Body of pancreas (tissue), 4 donors: Measurements from ENCODE around the gene TRPM3. TPM values are rescaled to one million over a fixed set of nuclear protein-coding genes. Genes with fewer than 3 reads are reported as not detected.

Source experiments
- ATAC-seq: fragments of 150-250 bp; one replicate; pipeline ENCODE4 v1.9.1; 2016
- DNase-seq, 4 donors: peaks; one replicate each; pipeline ENCODE4 v3.0.0-alpha.2; 2019
- H3K27ac ChIP-seq, 4 donors: fragments of 200-600 bp; sonication (generic); 1 replicate in 3 of 4; 2 replicates in 1 of 4; pipeline versions ENCODE4 v1.5.1 to v1.6.1; 2016 to 2019; ENCODE audit warnings: mild to moderate bottlenecking in 1 of 4, mixed read lengths in 1 of 4, moderate library complexity in 1 of 4
- H3K27me3 ChIP-seq, 2 donors: fragments of 200-600 bp; sonication (generic); one replicate each; pipeline ENCODE4 v1.6.0; 2016; ENCODE audit warnings: mild to moderate bottlenecking in 1 of 2
- H3K36me3 ChIP-seq, 2 donors: fragments of 200-600 bp; sonication (generic); replicated peaks in 1 of 2; 2 replicates each; pipeline ENCODE4 v1.5.1; 2016; ENCODE audit warnings: low read depth in 2 of 2; ENCODE audit not compliant: insufficient read depth in 1 of 2
- H3K4me1 ChIP-seq: fragments of 200-600 bp; sonication (generic); one replicate; pipeline ENCODE4 v1.6.0; 2016
- H3K4me3 ChIP-seq, 2 donors: fragments of 200-600 bp; sonication (generic); 1 replicate in 1 of 2; 2 replicates in 1 of 2; pipeline ENCODE4 v1.5.1; 2016 to 2019
- H3K9me3 ChIP-seq, 3 donors: fragments of 200-600 bp; sonication (generic); 1 replicate in 2 of 3; 2 replicates in 1 of 3; pipeline ENCODE4 v1.5.1; 2016
- POLR2A ChIP-seq, 3 donors: fragments of 450-650 bp; IDR thresholded peaks; one replicate each; pipeline ENCODE4 v1.6.1; 2016; ENCODE audit warnings: antibody characterized with exemption in 3 of 3, mild to moderate bottlenecking in 2 of 3
- WGBS, 2 donors: methylation state at CpG; one replicate each; pipeline ENCODE4 v1.1.5; 2017; 5-methylcytosine and 5-hydroxymethylcytosine counted together
- intact Hi-C: fragments of 100-400 bp; cut with DNase I; formaldehyde crosslinking; loops from one replicate; pipeline ENCODE4 v1.15.1; 2023
- total RNA-seq, 2 donors: library from RNA; depleted of rRNA; stranded (reverse); fragments of >200 nt; gene quantifications; one replicate each; pipeline ENCODE4 v1.1.0, GENCODE V29; 2016
- TF ChIP-seq, protein P1 (sequence below), 7 experiments: fragments of 450-650 bp in 4 of 7; fragments of 200-600 bp in 3 of 7; sonication (generic) in 3 of 7; IDR thresholded peaks; one replicate each; pipeline ENCODE4 v1.5.1; 2016 to 2019; ENCODE audit warnings: antibody characterized with exemption in 7 of 7

Gene TRPM3
- total RNA-seq, 2 donors from 2014 or later = 0.78 to 1.3 TPM

DNA sequence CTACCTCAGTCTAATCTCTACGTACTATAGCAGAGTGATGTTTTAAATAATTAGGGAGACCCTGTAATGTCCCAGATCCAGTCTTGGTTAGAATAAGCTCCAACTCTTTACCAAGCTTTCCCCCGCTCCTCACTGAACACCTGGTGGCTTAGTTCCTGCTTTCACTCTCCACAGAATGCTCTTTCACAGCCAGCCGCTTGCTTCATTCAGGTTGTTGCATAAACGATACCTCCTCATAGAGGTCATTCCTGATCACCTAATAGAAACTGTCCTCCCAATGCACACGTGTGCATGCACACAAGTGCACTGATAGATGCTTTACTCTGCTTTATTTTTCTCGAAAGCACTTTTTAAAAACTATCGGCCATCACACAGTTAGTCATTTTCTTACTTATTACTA is 298.1 kb downstream of the TRPM3 start:
- ATAC-seq = no peak
- DNase-seq = no peak
- no peaks in the 10 kb centered on the region for H3K27me3 ChIP-seq
- H3K36me3 ChIP-seq = no peaks in the 10 kb centered on the region
- no peaks in the 10 kb centered on the region for H3K4me1 ChIP-seq
- TF ChIP-seq, protein P1, sequence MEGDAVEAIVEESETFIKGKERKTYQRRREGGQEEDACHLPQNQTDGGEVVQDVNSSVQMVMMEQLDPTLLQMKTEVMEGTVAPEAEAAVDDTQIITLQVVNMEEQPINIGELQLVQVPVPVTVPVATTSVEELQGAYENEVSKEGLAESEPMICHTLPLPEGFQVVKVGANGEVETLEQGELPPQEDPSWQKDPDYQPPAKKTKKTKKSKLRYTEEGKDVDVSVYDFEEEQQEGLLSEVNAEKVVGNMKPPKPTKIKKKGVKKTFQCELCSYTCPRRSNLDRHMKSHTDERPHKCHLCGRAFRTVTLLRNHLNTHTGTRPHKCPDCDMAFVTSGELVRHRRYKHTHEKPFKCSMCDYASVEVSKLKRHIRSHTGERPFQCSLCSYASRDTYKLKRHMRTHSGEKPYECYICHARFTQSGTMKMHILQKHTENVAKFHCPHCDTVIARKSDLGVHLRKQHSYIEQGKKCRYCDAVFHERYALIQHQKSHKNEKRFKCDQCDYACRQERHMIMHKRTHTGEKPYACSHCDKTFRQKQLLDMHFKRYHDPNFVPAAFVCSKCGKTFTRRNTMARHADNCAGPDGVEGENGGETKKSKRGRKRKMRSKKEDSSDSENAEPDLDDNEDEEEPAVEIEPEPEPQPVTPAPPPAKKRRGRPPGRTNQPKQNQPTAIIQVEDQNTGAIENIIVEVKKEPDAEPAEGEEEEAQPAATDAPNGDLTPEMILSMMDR (IDR thresholded peaks at IDR 0.05) = no peak
- TF ChIP-seq POLR2A (IDR thresholded peaks at IDR 0.05) = no peak
- WGBS, 2 donors = 62 to 64% methylated on average over 7 of the region's 7 CpGs
- intact Hi-C loops = no loop called here
- H3K9me3 ChIP-seq = no peaks in the 10 kb centered on the region
- no peak overlapping the region for H3K27ac ChIP-seq
- H3K4me3 ChIP-seq = no peak overlapping the region

DNA sequence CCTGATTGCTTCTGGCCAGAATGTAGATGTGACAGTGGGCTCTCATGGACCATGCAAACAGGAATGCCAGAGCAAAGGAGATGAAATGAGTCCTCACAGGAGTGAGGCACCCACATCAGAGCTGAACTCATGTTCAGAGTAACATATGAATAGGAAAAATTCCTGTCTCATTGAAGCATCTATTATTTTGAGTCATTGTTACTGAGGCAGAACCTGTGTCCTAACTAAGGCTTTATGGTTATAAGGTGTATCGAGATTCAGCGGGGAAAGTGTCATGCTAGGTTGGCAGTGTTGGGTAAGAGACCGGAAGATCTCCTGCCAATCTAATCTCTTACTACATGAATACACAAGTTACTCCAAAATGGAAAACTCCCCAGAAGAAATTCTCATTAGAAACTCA is 304.1 kb downstream of the TRPM3 start:
- WGBS, 2 donors = 76 to 87% methylated on average over 3 of the region's 3 CpGs

DNA sequence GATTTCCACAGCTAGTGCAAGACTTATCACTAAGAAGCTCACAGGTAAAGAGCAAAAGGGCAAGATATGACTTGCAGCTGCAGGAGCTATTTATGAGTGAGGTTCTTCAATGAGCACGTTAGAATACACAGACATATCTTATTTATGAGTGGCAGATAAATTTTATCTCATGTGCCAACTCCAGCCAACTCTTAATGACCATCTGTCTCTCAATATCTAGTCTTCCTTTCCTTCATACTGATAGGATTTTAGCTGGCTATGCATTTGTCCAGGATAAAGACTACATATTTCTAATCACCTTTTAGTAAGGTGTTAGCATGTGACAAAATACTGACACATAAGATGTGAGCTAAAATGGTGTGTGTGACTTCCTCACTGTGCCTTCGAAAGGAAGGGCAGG is 304.5 kb downstream of the TRPM3 start:
- H3K9me3 ChIP-seq = no peaks in the 10 kb centered on the region
- no peak for TF ChIP-seq POLR2A (IDR thresholded peaks at IDR 0.05)
- TF ChIP-seq, protein P1 (IDR thresholded peaks at IDR 0.05) = no peak

More for the DNA sequence above, 304.1 kb downstream of the TRPM3 start:
- intact Hi-C loops = no loop called here
- no peaks in the 10 kb centered on the region for H3K36me3 ChIP-seq
- no peaks in the 10 kb centered on the region for H3K9me3 ChIP-seq
- ATAC-seq (no peak), DNase-seq (no peak)
- no peak overlapping the region for H3K27ac ChIP-seq
- TF ChIP-seq, protein P1 (IDR thresholded peaks at IDR 0.05) = no peak
- no peak for TF ChIP-seq POLR2A (IDR thresholded peaks at IDR 0.05)
- H3K4me1 ChIP-seq = no peaks in the 10 kb centered on the region
- H3K27me3 ChIP-seq = no peaks in the 10 kb centered on the region
- no peak overlapping the region for H3K4me3 ChIP-seq

DNA sequence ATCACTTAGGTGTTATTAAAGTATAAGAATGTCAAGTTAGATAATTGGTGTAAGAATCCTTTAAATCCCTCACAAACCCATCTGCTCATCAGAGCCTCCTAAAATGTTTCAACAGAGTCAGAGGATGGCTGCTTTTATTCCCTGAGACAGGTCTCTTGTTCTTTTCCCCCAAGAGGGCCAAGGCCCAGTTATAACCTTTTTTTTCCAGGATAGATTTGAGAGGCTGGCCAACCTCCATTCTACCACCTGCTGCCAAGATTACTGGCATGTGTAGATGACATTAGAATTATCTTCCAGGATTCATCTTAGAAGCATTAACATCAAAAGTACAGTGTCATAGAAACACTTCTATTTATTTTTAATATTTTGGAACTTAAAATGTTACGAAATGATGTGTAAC is 305.1 kb downstream of the TRPM3 start:
- DNase-seq (no peak), ATAC-seq (no peak)
- Histone ChIP-seq H3K36me3 (no peaks in the 10 kb centered on the region), H3K27ac (no peak overlapping the region), H3K27me3 (no peaks in the 10 kb centered on the region), H3K9me3 (no peaks in the 10 kb centered on the region), H3K4me1 (no peaks in the 10 kb centered on the region), H3K4me3 (no peak overlapping the region)
- TF ChIP-seq, protein P1 (IDR thresholded peaks at IDR 0.05) = no peak
- no peak for TF ChIP-seq POLR2A (IDR thresholded peaks at IDR 0.05)
- intact Hi-C loops = no loop called here
- 67 to 70% methylated on average over 1 of the region's 1 CpG for WGBS, 2 donors

More for the DNA sequence above, 304.5 kb downstream of the TRPM3 start:
- no peak for ATAC-seq
- Histone ChIP-seq H3K4me1 (no peaks in the 10 kb centered on the region), H3K36me3 (no peaks in the 10 kb centered on the region), H3K4me3 (no peak overlapping the region), H3K27ac (no peak overlapping the region), H3K27me3 (no peaks in the 10 kb centered on the region)
- DNase-seq = no peak
- intact Hi-C loops = no loop called here
- 30 to 34% methylated on average over 2 of the region's 2 CpGs for WGBS, 2 donors

DNA sequence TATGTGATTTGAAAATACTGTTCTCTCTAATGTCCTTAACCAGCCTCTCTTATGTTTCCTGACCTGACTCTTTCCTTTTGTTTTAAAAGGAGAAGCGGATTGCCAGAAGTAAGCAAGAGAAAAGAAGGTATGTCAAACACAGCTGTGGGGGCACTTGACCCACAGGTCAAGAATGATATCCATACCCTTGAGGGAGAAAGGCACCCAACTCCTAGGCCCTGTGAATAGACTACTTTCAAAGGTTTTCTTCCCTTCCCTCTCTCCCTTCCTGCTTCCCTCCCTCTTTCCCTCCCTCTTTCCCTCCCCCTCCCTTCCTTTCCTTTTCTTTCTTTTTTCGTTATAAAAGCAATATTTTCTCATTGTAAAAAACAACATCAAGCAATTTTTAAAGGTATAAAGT is 306.8 kb downstream of the TRPM3 start:
- H3K9me3 ChIP-seq = no peaks in the 10 kb centered on the region
- H3K27me3 ChIP-seq = no peaks in the 10 kb centered on the region
- no peak overlapping the region for H3K27ac ChIP-seq
- H3K4me3 ChIP-seq = no peak overlapping the region
- no peak for TF ChIP-seq POLR2A (IDR thresholded peaks at IDR 0.05)
- TF ChIP-seq, protein P1 (IDR thresholded peaks at IDR 0.05) = no peak
- 33 to 39% methylated on average over 2 of the region's 2 CpGs for WGBS, 2 donors
- H3K36me3 ChIP-seq = no peaks in the 10 kb centered on the region
- ATAC-seq = no peak
- intact Hi-C loops = no loop called here
- H3K4me1 ChIP-seq = no peaks in the 10 kb centered on the region
- DNase-seq = no peak
